ENCODE results near the gene ELOA.

- TF ChIP-seq POLR2A (IDR thresholded peaks at IDR 0.05; ENCODE audit: low read length) (no peak), GATA1 (IDR thresholded peaks at IDR 0.05; ENCODE audit: low read depth, low read length) (no peak)
These were observed 24.8 kb upstream of the ELOA start for GRCh38 chr1:23718482-23718881.
